K562 (cell line): Measurements from ENCODE around the gene DGKA. TPM values are rescaled to one million over a fixed set of nuclear protein-coding genes. Genes with fewer than 3 reads are reported as not detected.

Experiments used
- CBX1 ChIP-seq: sonication (generic); IDR thresholded peaks from 2 replicates; pipeline ENCODE4 v1.6.1; 2016; ENCODE audit warnings: antibody characterized with exemption, low read depth, mild to moderate bottlenecking
- ETS1 ChIP-seq: conservative IDR thresholded peaks from 2 replicates; pipeline ENCODE4 v1.6.1; 2011; ENCODE audit warnings: low read depth, mild to moderate bottlenecking, low read length; ENCODE audit not compliant: control insufficient read depth
- MECOM ChIP-seq: fragments of 250-450 bp; sonication (Bioruptor Pico); IDR thresholded peaks from 2 replicates; pipeline ENCODE4 v1.8.0; 2022; ENCODE audit warnings: inconsistent platforms
- NCOA4 ChIP-seq: fragments of 450-650 bp; IDR thresholded peaks from 2 replicates; pipeline ENCODE4 v1.6.1; 2018; ENCODE audit warnings: mild to moderate bottlenecking; ENCODE audit not compliant: partially characterized antibody
- NFE2L1 ChIP-seq: fragments of 450-650 bp; IDR thresholded peaks from 2 replicates; pipeline ENCODE4 v1.6.1; 2016; ENCODE audit warnings: missing genetic modification characterization, low read depth, mild to moderate bottlenecking, missing compliant biosample characterization, moderate library complexity, borderline replicate concordance
- NRF1 ChIP-seq, 2 experiments: fragments of 450-650 bp; IDR thresholded peaks in 1 of 2; conservative IDR thresholded peaks in 1 of 2; 2 replicates each; pipeline ENCODE4 v1.6.1; 2014; ENCODE audit warnings: mild to moderate bottlenecking in 2 of 2
- POLR2H ChIP-seq: IDR thresholded peaks from 2 replicates; pipeline ENCODE4 v1.6.1; 2016; ENCODE audit warnings: missing genetic modification characterization, low read depth, mild to moderate bottlenecking, control low read depth, missing compliant biosample characterization, moderate library complexity
- SIN3A ChIP-seq, 2 experiments: fragments of 150-350 bp in 1 of 2; IDR thresholded peaks; 2 replicates each; pipeline ENCODE4 v1.6.1; 2011 to 2016; ENCODE audit warnings: borderline replicate concordance in 2 of 2, low read depth in 2 of 2, low read length in 2 of 2, mild to moderate bottlenecking in 2 of 2, moderate library complexity in 2 of 2; ENCODE audit not compliant: control insufficient read depth in 1 of 2
- ZNF609 ChIP-seq: sonication (generic); formaldehyde crosslinking; IDR thresholded peaks from 2 replicates; pipeline ENCODE4 v1.8.1; 2023; ENCODE audit warnings: missing genetic modification reagents, mild to moderate bottlenecking, borderline replicate concordance
- polyA plus RNA-seq, 8 experiments: library from polyadenylated mRNA; depleted of rRNA in 4 of 8; stranded (reverse) in 5 of 8; unstranded in 3 of 8; fragments of >200 nt; fragmentation: Nextera tagmentation in 2 of 8; fragmentation: Illumina TruSeq in 1 of 8; extraction: Ambion mirVana in 2 of 8; extraction: Trizol in 1 of 8; gene quantifications; 2 replicates each; pipeline versions ENCODE4 v1.2.1 to v1.2.3, GENCODE V29; 2011 to 2014; ENCODE audit warnings: inconsistent platforms in 1 of 8, missing spikeins in 1 of 8
- total RNA-seq, 7 experiments: library from RNA; depleted of rRNA in 6 of 7; stranded (reverse); fragments of >200 nt in 6 of 7; fragmentation: Illumina TruSeq in 2 of 7; extraction: Trizol in 2 of 7; gene quantifications; 2 replicates each; pipeline versions ENCODE4 v1.2.1 to v1.2.3, GENCODE V29; 2011 to 2021; ENCODE audit warnings: low replicate concordance in 1 of 7
- TF ChIP-seq, protein P1 (sequence below), 3 experiments: IDR thresholded peaks in 2 of 3; conservative IDR thresholded peaks in 1 of 3; 2 replicates each; pipeline ENCODE4 v1.5.1; 2011 to 2012; ENCODE audit warnings: low read length in 3 of 3, mild to moderate bottlenecking in 3 of 3, control low read depth in 2 of 3, improper control_type of control experiment in 1 of 3, inconsistent platforms in 1 of 3, low read depth in 1 of 3, mixed read lengths in 1 of 3, moderate library complexity in 1 of 3; ENCODE audit not compliant: insufficient read depth in 2 of 3

The DGKA gene
- total and polyA plus RNA-seq, 9 of the 15 experiments (the other 6 are each of a cell fraction or from before 2014, with no cell fraction given): 3.4 to 12.4 (median 6.2) TPM

DNA sequence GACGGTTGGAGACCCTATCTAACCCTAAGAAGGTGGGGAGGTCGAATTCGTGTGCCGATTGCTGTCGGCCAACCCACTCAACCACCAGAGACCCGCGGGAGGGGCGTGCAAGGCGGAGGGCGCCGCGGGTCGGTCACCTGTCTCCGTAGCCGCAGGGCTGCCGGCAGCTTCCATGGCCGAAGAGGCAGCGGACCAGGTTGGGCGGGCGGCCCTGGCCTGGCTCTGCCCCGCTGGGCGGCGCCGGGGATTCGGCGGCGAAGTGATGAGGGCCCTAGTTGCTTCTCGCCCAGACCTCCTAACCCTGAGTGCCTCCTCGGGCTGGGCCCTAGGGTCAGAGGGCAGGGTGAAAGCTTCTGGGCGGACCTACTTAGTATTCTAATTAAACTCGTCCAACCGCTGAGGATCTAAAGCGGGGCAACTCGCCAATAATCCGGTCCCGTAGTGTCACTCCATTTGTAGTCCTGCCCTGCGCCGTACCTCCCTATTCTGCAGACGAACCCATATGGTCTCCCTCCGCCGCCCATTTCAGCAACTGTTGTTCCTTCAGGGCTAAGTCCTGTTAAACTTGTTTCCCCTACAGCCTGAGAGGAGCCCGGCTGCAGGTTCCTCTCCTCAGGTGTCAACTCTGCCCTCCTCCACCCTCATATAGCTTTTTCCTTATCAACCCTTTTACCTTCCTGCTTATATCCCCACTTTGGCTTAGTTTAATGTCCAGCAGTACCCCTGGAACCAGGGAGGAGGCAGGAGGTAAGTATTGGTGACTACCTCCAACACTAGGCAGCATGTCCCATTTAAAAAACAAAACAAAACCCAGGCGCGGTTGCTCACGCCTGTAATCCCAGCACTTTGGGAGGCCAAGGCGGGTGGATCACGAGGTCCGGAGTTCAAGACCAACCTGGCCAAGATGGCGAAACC lies 3.1 kb upstream of the DGKA start, which contains the start of gene PYM1 (continued):
- TF ChIP-seq ZNF609 (CRISPR knock-in tag) (peak; percentile 41; the same call in 1 of the 2 replicates), ETS1 (peak; percentile 72; the same call in 1 of the 2 replicates), POLR2H (tag) (peak; percentile 75), CBX1 (no peak), SIN3A (IDR thresholded peaks at IDR 0.05; ENCODE audit: borderline replicate concordance in 2 of 2, control insufficient read depth in 1 of 2, low read depth in 2 of 2, low read length in 2 of 2) (peak in 1 of 2 experiments; percentile 27; a peak in 1 of 4 replicates), NFE2L1 (tag) (no peak), NCOA4 (no peak), NRF1 (conservative IDR thresholded peaks at IDR 0.05 in 1 of 2, IDR thresholded peaks at IDR 0.05 in 1 of 2) (peak; percentile 68 to 73), MECOM (CRISPR knock-in tag) (no peak)
- TF ChIP-seq, protein P1, sequence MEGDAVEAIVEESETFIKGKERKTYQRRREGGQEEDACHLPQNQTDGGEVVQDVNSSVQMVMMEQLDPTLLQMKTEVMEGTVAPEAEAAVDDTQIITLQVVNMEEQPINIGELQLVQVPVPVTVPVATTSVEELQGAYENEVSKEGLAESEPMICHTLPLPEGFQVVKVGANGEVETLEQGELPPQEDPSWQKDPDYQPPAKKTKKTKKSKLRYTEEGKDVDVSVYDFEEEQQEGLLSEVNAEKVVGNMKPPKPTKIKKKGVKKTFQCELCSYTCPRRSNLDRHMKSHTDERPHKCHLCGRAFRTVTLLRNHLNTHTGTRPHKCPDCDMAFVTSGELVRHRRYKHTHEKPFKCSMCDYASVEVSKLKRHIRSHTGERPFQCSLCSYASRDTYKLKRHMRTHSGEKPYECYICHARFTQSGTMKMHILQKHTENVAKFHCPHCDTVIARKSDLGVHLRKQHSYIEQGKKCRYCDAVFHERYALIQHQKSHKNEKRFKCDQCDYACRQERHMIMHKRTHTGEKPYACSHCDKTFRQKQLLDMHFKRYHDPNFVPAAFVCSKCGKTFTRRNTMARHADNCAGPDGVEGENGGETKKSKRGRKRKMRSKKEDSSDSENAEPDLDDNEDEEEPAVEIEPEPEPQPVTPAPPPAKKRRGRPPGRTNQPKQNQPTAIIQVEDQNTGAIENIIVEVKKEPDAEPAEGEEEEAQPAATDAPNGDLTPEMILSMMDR (IDR thresholded peaks at IDR 0.05 in 2 of 3, conservative IDR thresholded peaks at IDR 0.05 in 1 of 3; ENCODE audit: insufficient read depth in 2 of 3, low read depth in 1 of 3, low read length in 3 of 3): no peak
